Natural killer cell (primary cell): ENCODE measurements around the gene TRAK1. TPM values are rescaled to one million over a fixed set of nuclear protein-coding genes. Genes with fewer than 3 reads are reported as not detected.

Source experiments
- ATAC-seq, 3 donors: fragments of 150-1000 bp in 2 of 3; fragments of 200-7000 bp in 1 of 3; cut with Tn5 transposase; 1 replicate in 1 of 3; 2 replicates in 2 of 3; pipeline ENCODE4 v1.10.0; 2021; ENCODE audit warnings: mild to moderate bottlenecking in 2 of 3, moderate library complexity in 2 of 3
- DNase-seq, 2 donors: peaks; one replicate each; pipeline versions ENCODE4 v3.0.0 to v3.0.0-alpha.2; 2013 to 2021; ENCODE audit warnings: mixed read lengths in 1 of 2
- H3K27ac ChIP-seq: one replicate; pipeline ENCODE4 v1.5.1; 2013; ENCODE audit warnings: mild to moderate bottlenecking, low read length
- H3K27me3 ChIP-seq: one replicate; pipeline ENCODE4 v1.6.1; 2013; ENCODE audit warnings: low read length; ENCODE audit not compliant: control insufficient read depth, insufficient read depth
- H3K36me3 ChIP-seq: one replicate; pipeline ENCODE4 v1.6.1; 2013; ENCODE audit warnings: low read length; ENCODE audit not compliant: control insufficient read depth, insufficient read depth
- H3K4me1 ChIP-seq: one replicate; pipeline ENCODE4 v1.6.1; 2013; ENCODE audit warnings: low read length; ENCODE audit not compliant: control insufficient read depth, insufficient read depth
- H3K4me3 ChIP-seq: one replicate; pipeline ENCODE4 v1.5.1; 2013; ENCODE audit warnings: low read length
- H3K9me3 ChIP-seq: one replicate; pipeline ENCODE4 v1.6.1; 2013; ENCODE audit warnings: low read length; ENCODE audit not compliant: control insufficient read depth, insufficient read depth
- H3K27ac Mint-ChIP-seq, 2 donors: one replicate each; pipeline ENCODE4 v1.8.0; 2022; ENCODE audit warnings: mild to moderate bottlenecking in 2 of 2, mixed read lengths in 2 of 2, moderate library complexity in 1 of 2
- H3K27me3 Mint-ChIP-seq, 2 donors: one replicate each; pipeline ENCODE4 v1.8.0; 2022; ENCODE audit warnings: low read depth in 2 of 2, mixed read lengths in 2 of 2
- H3K36me3 Mint-ChIP-seq: one replicate; pipeline ENCODE4 v1.8.0; 2022; ENCODE audit warnings: mixed read lengths
- H3K4me1 Mint-ChIP-seq, 2 donors: one replicate each; pipeline ENCODE4 v1.8.0; 2022; ENCODE audit warnings: mixed read lengths in 2 of 2
- H3K4me3 Mint-ChIP-seq: one replicate; pipeline ENCODE4 v1.8.0; 2022; ENCODE audit warnings: mild to moderate bottlenecking, moderate library complexity, mixed read lengths
- H3K9me3 Mint-ChIP-seq, 2 donors: one replicate each; pipeline ENCODE4 v1.8.0; 2022; ENCODE audit warnings: mixed read lengths in 2 of 2
- CTCF ChIP-seq: fragments of 200-600 bp; IDR thresholded peaks from one replicate; pipeline ENCODE4 v1.8.0; 2022; ENCODE audit warnings: antibody characterized with exemption
- WGBS: methylation state at CpG from one replicate; pipeline ENCODE4 v1.1.7; 2013; ENCODE audit warnings: missing lambda C conversion rate; ENCODE audit not compliant: insufficient coverage; 5-methylcytosine and 5-hydroxymethylcytosine counted together
- intact Hi-C: fragments of 100-400 bp; cut with micrococcal nuclease; formaldehyde crosslinking; loops from one replicate; pipeline ENCODE4 v1.14.2; 2022
- total RNA-seq, 4 donors: library from RNA; stranded (reverse); fragments of 120-200 nt in 1 of 4; gene quantifications; one replicate each; pipeline versions ENCODE4 v1.2.3 to v1.2.4, GENCODE V29; 2013 to 2022

TRAK1 gene
- total RNA-seq, 3 donors from 2014 or later (not counting 1 experiment from before 2014, with no cell fraction given): 30.7 to 31.8 (median 31.8) TPM

- ATAC-seq (no peak), DNase-seq (no peak)
- Mint-ChIP-seq H3K36me3 (peaks cover 17% of the 10 kb centered on the region), H3K9me3 (no peaks in the 10 kb centered on the region), H3K27me3 (no peaks in the 10 kb centered on the region), H3K4me3 (no peak overlapping the region), H3K27ac (no peak overlapping the region), H3K4me1 (peaks cover 0 to 15% of the 10 kb centered on the region in 2 donors)
- intact Hi-C loops: no loop called here
- Histone ChIP-seq H3K27ac (no peak overlapping the region), H3K27me3 (no peaks in the 10 kb centered on the region), H3K9me3 (no peaks in the 10 kb centered on the region), H3K4me1 (peaks cover 9% of the 10 kb centered on the region), H3K36me3 (peaks cover 28% of the 10 kb centered on the region), H3K4me3 (no peak overlapping the region)
- 97% methylated on average over 11 of the region's 12 CpGs for WGBS
- TF ChIP-seq CTCF: no peak
Measured at GRCh38 chr3:42224658-42225421, 133.7 kb downstream of the TRAK1 start.

GRCh38 chr3:42225486-42226363, 134.6 kb downstream of the TRAK1 start:
- H3K9me3 ChIP-seq: no peaks in the 10 kb centered on the region
- Mint-ChIP-seq H3K9me3 (no peaks in the 10 kb centered on the region), H3K4me1 (peaks cover 0 to 15% of the 10 kb centered on the region in 2 donors), H3K27me3 (no peaks in the 10 kb centered on the region), H3K4me3 (no peak overlapping the region), H3K27ac (no peak overlapping the region), H3K36me3 (peaks cover 17% of the 10 kb centered on the region)
- no peak for TF ChIP-seq CTCF
- no peak overlapping the region for H3K27ac ChIP-seq
- DNase-seq (no peak), ATAC-seq (no peak)
- H3K4me3 ChIP-seq: no peak overlapping the region
- no peaks in the 10 kb centered on the region for H3K27me3 ChIP-seq
- H3K36me3 ChIP-seq: peaks cover 25% of the 10 kb centered on the region
- WGBS: 90% methylated on average over 3 of the region's 5 CpGs
- intact Hi-C loops: no loop called here
- peaks cover 9% of the 10 kb centered on the region for H3K4me1 ChIP-seq

GRCh38 chr3:42226470-42227425, 135.6 kb downstream of the TRAK1 start:
- Histone ChIP-seq H3K36me3 (peaks cover 24% of the 10 kb centered on the region), H3K4me3 (no peak overlapping the region), H3K27me3 (no peaks in the 10 kb centered on the region), H3K9me3 (no peaks in the 10 kb centered on the region), H3K4me1 (peaks cover 9% of the 10 kb centered on the region), H3K27ac (no peak overlapping the region)
- Mint-ChIP-seq H3K27me3 (no peaks in the 10 kb centered on the region), H3K4me1 (peaks cover 0 to 15% of the 10 kb centered on the region in 2 donors), H3K4me3 (no peak overlapping the region), H3K36me3 (peaks cover 17% of the 10 kb centered on the region), H3K27ac (no peak overlapping the region), H3K9me3 (no peaks in the 10 kb centered on the region)
- intact Hi-C loops: no loop called here
- no peak for DNase-seq
- no peak for TF ChIP-seq CTCF
- ATAC-seq: peak in 2 of 3 donors; percentile 34 to 61
- 87% methylated on average over 11 of the region's 11 CpGs for WGBS
